Measurements from ENCODE around the gene OR5H2.

Gene OR5H2

GRCh38 chr3:98329392-98330124 lies 47.3 kb downstream of the OR5H2 start:
- DNase-seq (ENCODE audit: extremely low read depth, low read depth): peak; percentile 12
- TF ChIP-seq CTCF (IDR thresholded peaks at IDR 0.05; ENCODE audit: low read depth, low read length): peak; percentile 74

- no peak for DNase-seq (ENCODE audit: extremely low read depth, low read depth)
- no peak for TF ChIP-seq CTCF (IDR thresholded peaks at IDR 0.05; ENCODE audit: low read depth, low read length)
Measured at GRCh38 chr3:98331329-98331728, 49.0 kb downstream of the OR5H2 start.

Data from AG09319 (cell line).